RPMI7951 (cell line): ENCODE data around the gene ANXA6. TPM values are rescaled to one million over a fixed set of nuclear protein-coding genes. Genes with fewer than 3 reads are reported as not detected.
A peak's percentile ranks its signal among the peaks of the same experiment; 100 is the strongest.

Experiments
- DNase-seq: peaks from one replicate; pipeline ENCODE4 v3.0.0-alpha.2; 2012; ENCODE audit warnings: low read depth
- total RNA-seq: library from RNA; depleted of rRNA; stranded (reverse); fragments of >200 nt; shearing (Covaris generic); gene quantifications from 2 replicates; pipeline ENCODE4 v1.2.3, GENCODE V29; 2014

Gene ANXA6
- total RNA-seq, 1 experiment from 2014 or later: 273 TPM

GRCh38 chr5:151130235-151130921 is 27.2 kb downstream of the ANXA6 start:
- DNase-seq: no peak

- DNase-seq: no peak
Measured at GRCh38 chr5:151128817-151129216, 28.8 kb downstream of the ANXA6 start.

- no peak for DNase-seq
Measured at GRCh38 chr5:151127926-151128325, 29.7 kb downstream of the ANXA6 start.

- DNase-seq: peak; percentile 65
Measured at GRCh38 chr5:151126199-151126645, 31.4 kb downstream of the ANXA6 start.

GRCh38 chr5:151125421-151125820 is 32.2 kb downstream of the ANXA6 start:
- no peak for DNase-seq

GRCh38 chr5:151123897-151124751 is 33.5 kb downstream of the ANXA6 start:
- peak; percentile 42 for DNase-seq

GRCh38 chr5:151122828-151123227 is 34.8 kb downstream of the ANXA6 start:
- DNase-seq: no peak

GRCh38 chr5:151121665-151122064 is 35.9 kb downstream of the ANXA6 start:
- no peak for DNase-seq

- DNase-seq: no peak
Measured at GRCh38 chr5:151121095-151121494, 36.5 kb downstream of the ANXA6 start.

- no peak for DNase-seq
Measured at GRCh38 chr5:151118913-151119575, 38.5 kb downstream of the ANXA6 start.

GRCh38 chr5:151115272-151115905 is 42.2 kb downstream of the ANXA6 start:
- peak; percentile 46 for DNase-seq

- DNase-seq: no peak
Measured at GRCh38 chr5:151113651-151114050, 43.9 kb downstream of the ANXA6 start.

GRCh38 chr5:151110992-151111391 is 46.6 kb downstream of the ANXA6 start:
- DNase-seq: no peak

- DNase-seq: no peak
Measured at GRCh38 chr5:151110122-151110681, 47.4 kb downstream of the ANXA6 start.

- no peak for DNase-seq
Measured at GRCh38 chr5:151108566-151108965, 49.0 kb downstream of the ANXA6 start.

- no peak for DNase-seq
Measured at GRCh38 chr5:151107738-151108520, 49.6 kb downstream of the ANXA6 start.

- DNase-seq: no peak
Measured at GRCh38 chr5:151107084-151107483, 50.5 kb downstream of the ANXA6 start.

- DNase-seq: no peak
Measured at GRCh38 chr5:151106509-151106908, 51.1 kb downstream of the ANXA6 start.

GRCh38 chr5:151106043-151106442 is 51.5 kb downstream of the ANXA6 start:
- DNase-seq: no peak

- DNase-seq: no peak
Measured at GRCh38 chr5:151105561-151105960, 52.0 kb downstream of the ANXA6 start.

GRCh38 chr5:151104795-151105194 is 52.8 kb downstream of the ANXA6 start:
- DNase-seq: no peak
